HCT116 (cell line): Measurements from ENCODE around the gene PPP2R3A. TPM values are rescaled to one million over a fixed set of nuclear protein-coding genes. Genes with fewer than 3 reads are reported as not detected.

Experiments
- ATAC-seq: fragments of 200-7000 bp; cut with Tn5 transposase; 2 replicates; pipeline ENCODE4 v1.9.1; 2020; ENCODE audit warnings: mild to moderate bottlenecking, moderate library complexity
- BruUV-seq: library from RNA; stranded (reverse); fragments of 400-500 nt; replicated peaks from 2 replicates; lab custom pipeline; 2021; lab: Mats Ljungman, UMichigan
- CTCF ChIA-PET: fragments of 300-600 bp; sonication (Branson Sonifier 250); formaldehyde crosslinking; loops from one replicate; lab custom pipeline; 2021; ENCODE audit warnings: antibody characterized with exemption; lab: Charles Lee
- POLR2A ChIA-PET: fragments of 300-600, 350-600 bp; sonication (Branson Sonifier 250); formaldehyde crosslinking; loops from one replicate; lab custom pipeline; 2021; ENCODE audit warnings: antibody characterized with exemption; lab: Charles Lee
- RAD21 ChIA-PET, 2 experiments: fragments of 300-600 bp; sonication (Branson Sonifier 250); formaldehyde crosslinking; loops; one replicate each; lab custom pipeline; 2023; ENCODE audit warnings: low total read pairs in 2 of 2; ENCODE audit not compliant: uncharacterized antibody in 2 of 2, unreplicated experiment in 2 of 2, low non-redundant PET in 1 of 2; lab: Charles Lee
- DNase-seq: peaks from one replicate; pipeline ENCODE4 v3.0.0-alpha.2; 2010; ENCODE audit warnings: low read depth, low spot score
- H2AFZ ChIP-seq: fragments of 200-600 bp; shearing (Covaris generic), sonication (generic); 2 replicates; pipeline ENCODE4 v1.6.1; 2017; ENCODE audit warnings: low read depth, mixed run types, mixed read lengths, antibody characterized with exemption, low read length; ENCODE audit not compliant: poor library complexity, severe bottlenecking
- H3K27ac ChIP-seq: 2 replicates; pipeline ENCODE4 v1.5.1; 2012; ENCODE audit warnings: low read depth, low read length
- H3K27me3 ChIP-seq: fragments of 200-600 bp; sonication (generic); 2 replicates; pipeline ENCODE4 v1.6.1; 2016; ENCODE audit warnings: mixed run types, low read length, mixed read lengths; ENCODE audit not compliant: insufficient read depth
- H3K36me3 ChIP-seq, 2 experiments: fragments of 200-500 bp in 1 of 2; fragments of 200-600 bp in 1 of 2; sonication (Bioruptor generic) in 1 of 2; sonication (generic) in 1 of 2; 2 replicates each; pipeline versions ENCODE4 v1.5.1 to v1.6.1; 2014 to 2016; ENCODE audit warnings: low read length in 2 of 2, inconsistent platforms in 1 of 2, mixed read lengths in 1 of 2, mixed run types in 1 of 2; ENCODE audit not compliant: insufficient read depth in 2 of 2, control insufficient read depth in 1 of 2
- H3K4me1 ChIP-seq, 2 experiments: fragments of 200-600 bp in 1 of 2; sonication (generic) in 1 of 2; 2 replicates each; pipeline versions ENCODE4 v1.5.1 to v1.6.1; 2012 to 2017; ENCODE audit warnings: low read length in 2 of 2, inconsistent platforms in 1 of 2, mild to moderate bottlenecking in 1 of 2, mixed read lengths in 1 of 2, mixed run types in 1 of 2, moderate library complexity in 1 of 2; ENCODE audit not compliant: insufficient read depth in 2 of 2, control insufficient read depth in 1 of 2
- H3K4me2 ChIP-seq: fragments of 200-600 bp; sonication (generic); 2 replicates; pipeline ENCODE4 v1.6.1; 2017; ENCODE audit warnings: mixed run types, low read length, mixed read lengths
- H3K4me3 ChIP-seq, 2 experiments: fragments of 200-600 bp in 1 of 2; sonication (generic) in 1 of 2; replicated peaks in 1 of 2; 2 replicates each; pipeline ENCODE4 v1.5.1; 2011 to 2016; ENCODE audit warnings: low read length in 2 of 2, control low read depth in 1 of 2, low read depth in 1 of 2, mild to moderate bottlenecking in 1 of 2, mixed read lengths in 1 of 2, mixed run types in 1 of 2
- H3K79me2 ChIP-seq: fragments of 200-600 bp; sonication (generic); 2 replicates; pipeline ENCODE4 v1.6.1; 2017; ENCODE audit warnings: mild to moderate bottlenecking, mixed run types, low read length, moderate library complexity, mixed read lengths; ENCODE audit not compliant: insufficient read depth
- H3K9ac ChIP-seq: fragments of 200-600 bp; sonication (generic); 2 replicates; pipeline ENCODE4 v1.6.1; 2016; ENCODE audit warnings: low read length, mixed read lengths
- H3K9me2 ChIP-seq: fragments of 200-600 bp; sonication (generic), shearing (Covaris generic); 2 replicates; pipeline ENCODE4 v1.6.1; 2017; ENCODE audit warnings: mixed run types, mild to moderate bottlenecking, moderate library complexity; ENCODE audit not compliant: insufficient read depth
- H3K9me3 ChIP-seq, 2 experiments: fragments of 200-500 bp in 1 of 2; fragments of 200-600 bp in 1 of 2; sonication (Bioruptor generic) in 1 of 2; sonication (generic) in 1 of 2; 2 replicates each; pipeline ENCODE4 v1.6.1; 2014 to 2017; ENCODE audit warnings: low read length in 2 of 2, mixed read lengths in 2 of 2, inconsistent platforms in 1 of 2, low read depth in 1 of 2, mild to moderate bottlenecking in 1 of 2, mixed run types in 1 of 2, moderate library complexity in 1 of 2; ENCODE audit not compliant: control insufficient read depth in 1 of 2, insufficient read depth in 1 of 2
- H4K20me1 ChIP-seq: fragments of 200-600 bp; sonication (generic), shearing (Covaris generic); 2 replicates; pipeline ENCODE4 v1.6.1; 2017; ENCODE audit warnings: mixed run types, mild to moderate bottlenecking, moderate library complexity; ENCODE audit not compliant: insufficient read depth
- CEBPB ChIP-seq: IDR thresholded peaks from 2 replicates; pipeline ENCODE4 v1.6.1; 2012; ENCODE audit warnings: low read depth
- SIN3A ChIP-seq: IDR thresholded peaks from 2 replicates; pipeline ENCODE4 v1.6.1; 2012; ENCODE audit warnings: low read depth
- SRF ChIP-seq: IDR thresholded peaks from 2 replicates; pipeline ENCODE4 v1.6.1; 2012; ENCODE audit warnings: low read depth
- YY1 ChIP-seq: IDR thresholded peaks from 2 replicates; pipeline ENCODE4 v1.6.1; 2011; ENCODE audit warnings: low read length, low read depth, moderate library complexity, mild to moderate bottlenecking; ENCODE audit not compliant: insufficient replicate concordance; ENCODE audit errors: extremely low read depth
- ZFX ChIP-seq: fragments of 450-650 bp; IDR thresholded peaks from 2 replicates; pipeline ENCODE4 v1.6.1; 2017
- intact Hi-C: fragments of 100-400 bp; cut with micrococcal nuclease; formaldehyde crosslinking; loops from 2 replicates; pipeline ENCODE4 v1.10.0; 2022
- total RNA-seq: library from RNA; stranded (reverse); gene quantifications from one replicate; pipeline ENCODE4 v1.2.1, GENCODE V29; 2021; ENCODE audit not compliant: unreplicated experiment
- TF ChIP-seq, protein P1 (sequence below), 3 experiments: fragments of 200-600 bp in 1 of 3; sonication (generic) in 1 of 3; IDR thresholded peaks in 2 of 3; conservative IDR thresholded peaks in 1 of 3; 2 replicates each; pipeline ENCODE4 v1.5.1; 2012 to 2017; ENCODE audit warnings: low read depth in 2 of 3, low read length in 2 of 3, antibody characterized with exemption in 1 of 3, borderline replicate concordance in 1 of 3, control low read depth in 1 of 3, mild to moderate bottlenecking in 1 of 3, mixed read lengths in 1 of 3, mixed run types in 1 of 3, moderate library complexity in 1 of 3; ENCODE audit not compliant: insufficient read depth in 1 of 3
- TF ChIP-seq, protein P2 (sequence below): IDR thresholded peaks from 2 replicates; pipeline ENCODE4 v1.6.1; 2011; ENCODE audit warnings: mild to moderate bottlenecking, low read length, moderate library complexity; ENCODE audit not compliant: insufficient replicate concordance; ENCODE audit errors: extremely low read depth

Gene PPP2R3A
- total RNA-seq, 1 experiment from 2014 or later, result 6.1 TPM

- H2AFZ ChIP-seq, result no peak overlapping the region
- no peak for ATAC-seq
- no peak overlapping the region for H3K9ac ChIP-seq
- no peak overlapping the region for H3K27ac ChIP-seq
- no peak for DNase-seq
- ChIA-PET CTCF (no interaction called here), RAD21 (no interaction called here), POLR2A (interaction anchor here (1.6 kb wide), 1 partner anchor 25 kb away, joined by 4 read pairs; the partner anchor contains the start of gene MSL2)
- H3K4me3 ChIP-seq, result no peak overlapping the region
- no peaks in the 10 kb centered on the region for H3K9me3 ChIP-seq
- no peak overlapping the region for H3K4me2 ChIP-seq
- H3K9me2 ChIP-seq, result no peaks in the 10 kb centered on the region
- peaks cover 19% of the 10 kb centered on the region; the same call in 1 of the 2 replicates for H4K20me1 ChIP-seq
- TF ChIP-seq SIN3A (no peak), CEBPB (no peak), SRF (no peak), ZFX (no peak), YY1 (no peak)
- TF ChIP-seq, protein P1, sequence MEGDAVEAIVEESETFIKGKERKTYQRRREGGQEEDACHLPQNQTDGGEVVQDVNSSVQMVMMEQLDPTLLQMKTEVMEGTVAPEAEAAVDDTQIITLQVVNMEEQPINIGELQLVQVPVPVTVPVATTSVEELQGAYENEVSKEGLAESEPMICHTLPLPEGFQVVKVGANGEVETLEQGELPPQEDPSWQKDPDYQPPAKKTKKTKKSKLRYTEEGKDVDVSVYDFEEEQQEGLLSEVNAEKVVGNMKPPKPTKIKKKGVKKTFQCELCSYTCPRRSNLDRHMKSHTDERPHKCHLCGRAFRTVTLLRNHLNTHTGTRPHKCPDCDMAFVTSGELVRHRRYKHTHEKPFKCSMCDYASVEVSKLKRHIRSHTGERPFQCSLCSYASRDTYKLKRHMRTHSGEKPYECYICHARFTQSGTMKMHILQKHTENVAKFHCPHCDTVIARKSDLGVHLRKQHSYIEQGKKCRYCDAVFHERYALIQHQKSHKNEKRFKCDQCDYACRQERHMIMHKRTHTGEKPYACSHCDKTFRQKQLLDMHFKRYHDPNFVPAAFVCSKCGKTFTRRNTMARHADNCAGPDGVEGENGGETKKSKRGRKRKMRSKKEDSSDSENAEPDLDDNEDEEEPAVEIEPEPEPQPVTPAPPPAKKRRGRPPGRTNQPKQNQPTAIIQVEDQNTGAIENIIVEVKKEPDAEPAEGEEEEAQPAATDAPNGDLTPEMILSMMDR (IDR thresholded peaks at IDR 0.05 in 2 of 3, conservative IDR thresholded peaks at IDR 0.05 in 1 of 3; ENCODE audit: borderline replicate concordance in 1 of 3, insufficient read depth in 1 of 3, low read depth in 2 of 3, low read length in 2 of 3), result no peak
- no peaks in the 10 kb centered on the region for H3K36me3 ChIP-seq
- peaks cover 0 to 3% of the 10 kb centered on the region in 2 experiments; a peak in 1 of 4 replicates for H3K4me1 ChIP-seq
- intact Hi-C loops, result no loop called here
- no TSS peak for BruUV-seq
- peaks cover 100% of the 10 kb centered on the region for H3K79me2 ChIP-seq
- H3K27me3 ChIP-seq, result no peaks in the 10 kb centered on the region
These were observed 205.6 kb downstream of the PPP2R3A start for GRCh38 chr3:136171097-136171542.

DNA sequence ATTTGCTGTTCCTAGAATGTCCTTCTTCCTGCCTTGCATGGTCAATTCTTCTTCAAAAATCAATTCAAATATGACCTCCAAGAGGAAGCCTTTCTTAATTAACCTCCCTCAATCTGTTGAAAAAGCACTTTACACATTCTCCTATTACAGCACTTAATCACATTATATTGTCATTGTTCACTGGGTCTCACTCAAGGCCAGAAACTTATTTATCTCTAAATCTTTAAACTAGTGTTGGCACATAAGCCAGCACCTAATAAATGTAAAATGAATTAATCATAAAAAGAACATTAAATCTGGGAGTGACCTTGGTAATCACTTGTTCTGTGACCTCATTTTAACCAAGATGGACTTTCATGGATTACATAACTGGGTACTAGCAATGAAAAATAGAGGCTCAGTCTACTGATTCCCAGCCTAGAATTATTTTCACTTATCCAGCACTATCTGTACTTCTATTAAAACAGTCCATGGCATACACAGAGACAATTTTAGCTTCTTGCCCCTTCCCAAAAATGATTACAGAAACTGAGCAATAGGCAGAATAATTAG is 208.5 kb downstream of the PPP2R3A start:
- RAD21 ChIA-PET, result no interaction called here
- H3K4me1 ChIP-seq, result peaks cover 0 to 9% of the 10 kb centered on the region in 2 experiments; a peak in 3 of 4 replicates
- POLR2A ChIA-PET, result no interaction called here
- H4K20me1 ChIP-seq, result peaks cover 8% of the 10 kb centered on the region; the same call in 1 of the 2 replicates
- H3K4me2 ChIP-seq, result no peak overlapping the region
- intact Hi-C loops, result no loop called here
- no peaks in the 10 kb centered on the region for H3K36me3 ChIP-seq
- DNase-seq, result no peak
- no peaks in the 10 kb centered on the region for H3K9me3 ChIP-seq
- H3K4me3 ChIP-seq, result no peak overlapping the region
- no peak overlapping the region for H3K9ac ChIP-seq
- H3K27ac ChIP-seq, result no peak overlapping the region
- peaks cover 100% of the 10 kb centered on the region for H3K79me2 ChIP-seq
- ATAC-seq, result no peak
- H2AFZ ChIP-seq, result no peak overlapping the region
- no TSS peak for BruUV-seq
- TF ChIP-seq, protein P2, sequence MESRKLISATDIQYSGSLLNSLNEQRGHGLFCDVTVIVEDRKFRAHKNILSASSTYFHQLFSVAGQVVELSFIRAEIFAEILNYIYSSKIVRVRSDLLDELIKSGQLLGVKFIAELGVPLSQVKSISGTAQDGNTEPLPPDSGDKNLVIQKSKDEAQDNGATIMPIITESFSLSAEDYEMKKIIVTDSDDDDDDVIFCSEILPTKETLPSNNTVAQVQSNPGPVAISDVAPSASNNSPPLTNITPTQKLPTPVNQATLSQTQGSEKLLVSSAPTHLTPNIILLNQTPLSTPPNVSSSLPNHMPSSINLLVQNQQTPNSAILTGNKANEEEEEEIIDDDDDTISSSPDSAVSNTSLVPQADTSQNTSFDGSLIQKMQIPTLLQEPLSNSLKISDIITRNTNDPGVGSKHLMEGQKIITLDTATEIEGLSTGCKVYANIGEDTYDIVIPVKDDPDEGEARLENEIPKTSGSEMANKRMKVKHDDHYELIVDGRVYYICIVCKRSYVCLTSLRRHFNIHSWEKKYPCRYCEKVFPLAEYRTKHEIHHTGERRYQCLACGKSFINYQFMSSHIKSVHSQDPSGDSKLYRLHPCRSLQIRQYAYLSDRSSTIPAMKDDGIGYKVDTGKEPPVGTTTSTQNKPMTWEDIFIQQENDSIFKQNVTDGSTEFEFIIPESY, result no peak
- H3K27me3 ChIP-seq, result no peaks in the 10 kb centered on the region
- CTCF ChIA-PET, result no interaction called here
- no peaks in the 10 kb centered on the region for H3K9me2 ChIP-seq
